ENCODE measurements around the gene PITPNM2.

DNA sequence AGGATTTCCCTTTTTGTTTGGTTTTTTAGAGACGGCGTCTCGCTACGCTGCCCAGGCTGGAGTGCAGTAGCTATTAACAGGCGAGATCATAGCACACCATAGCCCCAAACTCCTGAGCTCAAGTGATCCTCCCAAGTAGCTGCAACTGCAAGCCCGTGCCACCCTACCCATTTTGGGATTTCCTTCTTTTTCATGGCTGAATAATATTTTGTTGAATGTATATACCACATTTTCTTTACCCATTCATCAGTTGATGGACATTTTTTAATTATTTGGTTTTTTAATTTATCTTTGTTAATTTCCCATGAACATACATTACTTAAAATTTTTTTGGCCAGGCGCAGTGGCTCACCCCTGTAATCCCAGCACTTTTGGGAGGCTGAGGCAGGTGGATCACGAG, 15.2 kb downstream of the PITPNM2 start:
- no peak for TF ChIP-seq CTCF (IDR thresholded peaks at IDR 0.05)
- no peak for TF ChIP-seq POLR2A (IDR thresholded peaks at IDR 0.05)
